ENCODE data around the gene OPA3.

DNA sequence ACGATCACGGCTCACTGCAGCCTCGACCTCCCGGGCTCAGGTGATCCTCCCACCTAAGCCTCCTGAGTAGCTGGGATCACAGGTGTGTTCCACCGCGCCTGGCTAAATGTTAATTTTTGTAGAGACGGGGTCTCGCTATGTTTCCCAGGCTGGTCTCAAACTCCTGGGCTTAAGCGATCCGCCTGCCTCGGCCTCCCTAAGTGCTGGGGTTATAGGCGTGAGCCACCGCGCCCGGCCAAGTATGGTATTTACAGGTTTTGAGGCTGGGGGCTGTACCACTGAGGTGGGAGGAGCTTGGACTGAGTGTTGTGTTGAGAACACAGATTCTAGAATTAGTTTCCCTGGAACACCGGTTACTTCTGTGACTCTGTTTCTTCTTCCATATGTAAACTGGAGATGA lies 86.8 kb downstream of the OPA3 start:
- TF ChIP-seq CBFB (CRISPR knock-in tag; IDR thresholded peaks at IDR 0.05; ENCODE audit: low read depth) (no peak), CTCF (IDR thresholded peaks at IDR 0.05) (no peak)

All from WTC11 (cell line).